ENCODE data around the gene TBPL1. TPM values are rescaled to one million over a fixed set of nuclear protein-coding genes. Genes with fewer than 3 reads are reported as not detected.

TBPL1 gene
- total RNA-seq, 1 donor, result 14.1 TPM

DNA sequence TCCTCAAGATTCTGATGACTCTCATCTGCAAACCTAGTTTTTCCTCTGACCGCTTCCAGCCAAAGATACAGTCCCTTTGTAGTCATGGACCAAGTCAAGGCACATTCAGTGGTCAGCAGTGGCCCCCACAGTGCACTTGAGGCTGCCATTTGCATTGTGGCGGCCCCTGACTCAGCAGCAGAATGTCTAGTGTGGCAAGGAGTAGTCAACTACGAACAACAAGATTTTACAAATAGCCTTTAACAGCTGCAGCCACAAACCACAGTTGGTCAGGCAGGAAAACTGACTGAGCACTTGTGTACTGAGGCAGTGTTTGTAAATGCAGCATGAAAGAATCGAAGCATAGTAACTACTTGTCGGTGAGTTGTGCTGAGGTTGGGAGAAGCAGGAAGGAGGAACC, 49.8 kb downstream of the TBPL1 start:
- H3K4me1 ChIP-seq (ENCODE audit: insufficient read depth, low read length), result peaks cover 17% of the 10 kb centered on the region
- H4K20me1 ChIP-seq (ENCODE audit: insufficient read depth, low read length), result no peaks in the 10 kb centered on the region
- peak overlapping the region; percentile 52 for H2AFZ ChIP-seq (ENCODE audit: low read length)
- no peaks in the 10 kb centered on the region for H3K36me3 ChIP-seq (ENCODE audit: insufficient read depth, low read length)
- no peak overlapping the region for H3K4me3 ChIP-seq (ENCODE audit: insufficient read depth, low read length)
- H3K4me2 ChIP-seq (ENCODE audit: insufficient read depth, low read length), result peak overlapping the region; percentile 16
- H3K27ac ChIP-seq (ENCODE audit: low read depth, low read length), result no peak overlapping the region
- H3K27me3 ChIP-seq (ENCODE audit: insufficient read depth, low read length), result no peaks in the 10 kb centered on the region
- TF ChIP-seq, protein P1, sequence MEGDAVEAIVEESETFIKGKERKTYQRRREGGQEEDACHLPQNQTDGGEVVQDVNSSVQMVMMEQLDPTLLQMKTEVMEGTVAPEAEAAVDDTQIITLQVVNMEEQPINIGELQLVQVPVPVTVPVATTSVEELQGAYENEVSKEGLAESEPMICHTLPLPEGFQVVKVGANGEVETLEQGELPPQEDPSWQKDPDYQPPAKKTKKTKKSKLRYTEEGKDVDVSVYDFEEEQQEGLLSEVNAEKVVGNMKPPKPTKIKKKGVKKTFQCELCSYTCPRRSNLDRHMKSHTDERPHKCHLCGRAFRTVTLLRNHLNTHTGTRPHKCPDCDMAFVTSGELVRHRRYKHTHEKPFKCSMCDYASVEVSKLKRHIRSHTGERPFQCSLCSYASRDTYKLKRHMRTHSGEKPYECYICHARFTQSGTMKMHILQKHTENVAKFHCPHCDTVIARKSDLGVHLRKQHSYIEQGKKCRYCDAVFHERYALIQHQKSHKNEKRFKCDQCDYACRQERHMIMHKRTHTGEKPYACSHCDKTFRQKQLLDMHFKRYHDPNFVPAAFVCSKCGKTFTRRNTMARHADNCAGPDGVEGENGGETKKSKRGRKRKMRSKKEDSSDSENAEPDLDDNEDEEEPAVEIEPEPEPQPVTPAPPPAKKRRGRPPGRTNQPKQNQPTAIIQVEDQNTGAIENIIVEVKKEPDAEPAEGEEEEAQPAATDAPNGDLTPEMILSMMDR (IDR thresholded peaks at IDR 0.05; ENCODE audit: extremely low read depth, low read depth, low read length), result no peak
- H3K9me3 ChIP-seq (ENCODE audit: low read depth, low read length), result no peaks in the 10 kb centered on the region
- DNase-seq (ENCODE audit: insufficient read length, low spot score, missing footprints), result no peak
- no peaks in the 10 kb centered on the region for H3K79me2 ChIP-seq (ENCODE audit: insufficient read depth, low read length)

DNA sequence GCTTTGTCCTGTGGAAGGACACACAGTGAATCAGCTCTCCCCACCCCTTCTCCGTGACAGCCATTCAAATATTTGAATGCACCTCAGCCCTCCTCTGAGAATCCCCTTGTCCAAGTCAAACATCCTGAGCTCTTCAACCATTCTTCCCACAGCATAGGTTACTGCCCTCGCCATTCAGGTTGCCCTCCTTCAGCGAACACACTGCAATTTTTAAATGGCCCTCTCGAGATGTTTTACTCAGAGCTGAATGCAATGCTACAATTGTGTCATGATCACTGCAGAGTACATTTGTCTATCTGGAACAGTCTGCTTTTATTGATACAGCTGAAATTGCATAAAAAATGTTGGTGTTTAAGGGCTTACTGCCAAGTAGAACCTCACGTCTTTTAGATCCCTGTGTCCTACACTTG, 50.5 kb downstream of the TBPL1 start:
- peak overlapping the region; percentile 30 for H2AFZ ChIP-seq (ENCODE audit: low read length)
- no peaks in the 10 kb centered on the region for H4K20me1 ChIP-seq (ENCODE audit: insufficient read depth, low read length)
- H3K4me2 ChIP-seq (ENCODE audit: insufficient read depth, low read length), result peak overlapping the region; percentile 16
- no peak for DNase-seq (ENCODE audit: insufficient read length, low spot score, missing footprints)
- no peaks in the 10 kb centered on the region for H3K79me2 ChIP-seq (ENCODE audit: insufficient read depth, low read length)
- no peak overlapping the region for H3K27ac ChIP-seq (ENCODE audit: low read depth, low read length)
- H3K36me3 ChIP-seq (ENCODE audit: insufficient read depth, low read length), result no peaks in the 10 kb centered on the region
- H3K4me1 ChIP-seq (ENCODE audit: insufficient read depth, low read length), result peaks cover 17% of the 10 kb centered on the region
- no peaks in the 10 kb centered on the region for H3K9me3 ChIP-seq (ENCODE audit: low read depth, low read length)
- H3K4me3 ChIP-seq (ENCODE audit: insufficient read depth, low read length), result no peak overlapping the region
- TF ChIP-seq, protein P1 (IDR thresholded peaks at IDR 0.05; ENCODE audit: extremely low read depth, low read depth, low read length), result no peak
- no peaks in the 10 kb centered on the region for H3K27me3 ChIP-seq (ENCODE audit: insufficient read depth, low read length)

DNA sequence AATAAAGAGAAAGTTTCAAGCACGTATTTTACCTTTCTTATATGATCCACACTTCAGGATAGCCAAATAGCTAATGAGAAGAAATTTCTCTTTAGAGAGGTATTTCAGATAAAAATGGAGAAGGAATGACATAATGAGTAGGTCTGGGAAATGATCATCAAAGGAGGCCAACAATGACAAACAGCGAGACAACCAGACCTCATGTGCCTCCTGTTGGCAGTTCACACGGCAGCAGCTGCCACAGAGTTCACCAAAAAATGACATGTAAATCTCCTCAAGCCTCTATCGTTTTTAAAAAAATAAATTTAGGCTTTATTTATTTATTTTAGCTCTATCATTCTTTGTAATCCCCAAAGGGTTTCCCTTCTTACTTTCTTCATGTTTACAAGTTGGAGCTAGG, 51.7 kb downstream of the TBPL1 start:
- Histone ChIP-seq H3K27ac (ENCODE audit: low read depth, low read length) (no peak overlapping the region), H3K79me2 (ENCODE audit: insufficient read depth, low read length) (no peaks in the 10 kb centered on the region), H3K4me1 (ENCODE audit: insufficient read depth, low read length) (peaks cover 17% of the 10 kb centered on the region), H3K4me2 (ENCODE audit: insufficient read depth, low read length) (no peak overlapping the region), H3K4me3 (ENCODE audit: insufficient read depth, low read length) (no peak overlapping the region), H4K20me1 (ENCODE audit: insufficient read depth, low read length) (no peaks in the 10 kb centered on the region), H3K36me3 (ENCODE audit: insufficient read depth, low read length) (no peaks in the 10 kb centered on the region), H2AFZ (ENCODE audit: low read length) (no peak overlapping the region), H3K27me3 (ENCODE audit: insufficient read depth, low read length) (no peaks in the 10 kb centered on the region), H3K9me3 (ENCODE audit: low read depth, low read length) (no peaks in the 10 kb centered on the region)
- TF ChIP-seq, protein P1 (IDR thresholded peaks at IDR 0.05; ENCODE audit: extremely low read depth, low read depth, low read length), result no peak
- DNase-seq (ENCODE audit: insufficient read length, low spot score, missing footprints), result no peak

DNA sequence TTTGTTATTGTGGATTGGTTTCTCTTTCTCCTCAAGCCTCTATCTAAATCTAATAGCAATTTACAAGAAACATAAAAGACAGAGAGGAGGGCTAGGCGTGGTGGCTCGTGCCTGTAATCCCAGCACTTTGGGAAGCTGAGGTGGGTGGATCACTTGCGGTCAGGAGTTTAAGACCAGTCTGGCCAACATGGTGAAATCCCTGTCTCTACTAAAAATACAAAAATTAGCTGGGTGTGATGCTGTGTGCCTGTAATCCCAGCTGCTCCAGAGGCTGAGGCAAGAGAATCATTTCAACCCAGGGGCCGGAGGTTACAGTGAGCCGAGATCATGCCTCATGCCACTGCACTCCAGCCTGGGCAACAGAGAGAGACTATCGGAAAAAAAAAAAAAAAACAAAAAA, 52.8 kb downstream of the TBPL1 start:
- no peaks in the 10 kb centered on the region for H3K9me3 ChIP-seq (ENCODE audit: low read depth, low read length)
- no peaks in the 10 kb centered on the region for H3K79me2 ChIP-seq (ENCODE audit: insufficient read depth, low read length)
- H3K36me3 ChIP-seq (ENCODE audit: insufficient read depth, low read length), result no peaks in the 10 kb centered on the region
- DNase-seq (ENCODE audit: insufficient read length, low spot score, missing footprints), result no peak
- H3K27me3 ChIP-seq (ENCODE audit: insufficient read depth, low read length), result peaks cover 5% of the 10 kb centered on the region
- no peaks in the 10 kb centered on the region for H4K20me1 ChIP-seq (ENCODE audit: insufficient read depth, low read length)
- H3K4me1 ChIP-seq (ENCODE audit: insufficient read depth, low read length), result peaks cover 17% of the 10 kb centered on the region
- peak overlapping the region; percentile 12 for H3K4me2 ChIP-seq (ENCODE audit: insufficient read depth, low read length)
- no peak overlapping the region for H2AFZ ChIP-seq (ENCODE audit: low read length)
- TF ChIP-seq, protein P1 (IDR thresholded peaks at IDR 0.05; ENCODE audit: extremely low read depth, low read depth, low read length), result no peak
- no peak overlapping the region for H3K27ac ChIP-seq (ENCODE audit: low read depth, low read length)
- no peak overlapping the region for H3K4me3 ChIP-seq (ENCODE audit: insufficient read depth, low read length)

Measured in osteoblast (primary cell).